Measurements from ENCODE around the gene FOXA1.
A peak's percentile ranks its signal among the peaks of the same experiment; 100 is the strongest.

The FOXA1 gene

DNA sequence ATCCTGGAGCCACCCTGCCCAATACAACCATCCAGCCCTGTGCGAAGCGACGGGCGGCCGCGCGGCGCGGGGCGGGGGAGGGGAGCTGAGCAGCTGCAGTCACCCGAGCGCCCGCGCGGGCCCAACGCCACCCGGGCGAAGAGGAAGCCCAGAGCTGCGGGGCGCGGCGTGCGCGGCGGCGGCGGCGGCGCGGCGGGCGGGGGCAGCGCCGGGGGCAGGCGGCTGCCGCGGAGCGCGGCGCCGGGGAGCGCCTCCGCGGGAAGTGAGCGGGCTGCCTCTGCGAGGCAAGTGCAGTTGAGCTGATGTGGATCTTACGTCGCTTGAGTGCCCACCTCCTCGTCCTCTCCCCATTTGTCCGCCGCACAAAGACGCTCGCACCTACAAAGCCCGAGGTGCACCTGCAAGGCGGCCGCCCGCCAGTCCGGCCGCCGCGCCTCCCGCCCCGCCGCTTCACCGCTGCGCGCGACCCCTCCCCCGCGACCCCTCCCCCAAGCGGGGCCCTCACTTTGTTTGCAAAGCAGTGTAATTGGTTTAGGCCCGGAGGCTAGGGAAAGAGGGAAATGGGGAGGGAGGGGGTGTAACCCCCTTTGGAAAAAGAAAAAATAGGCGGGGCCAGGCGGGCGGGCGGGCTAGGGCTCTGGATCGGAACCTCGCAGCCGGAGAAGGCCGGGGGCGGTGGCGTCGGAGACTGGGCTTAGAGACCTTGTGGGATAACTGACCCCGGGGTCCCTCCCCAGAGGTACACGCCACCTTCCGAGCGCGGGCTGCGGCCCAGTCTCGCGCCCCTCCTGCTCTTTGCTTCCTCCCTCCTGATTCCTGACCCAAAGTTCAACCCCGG, at the start of gene FOXA1, which contains the start of gene TTC6:
Gene FOXA1, minus strand, starts transcription at position 279 of the 838 bp plus-strand sequence. Its CDS starts 277 bp downstream, at position 2.
Gene TTC6, plus strand, starts transcription at position 659 of the 838 bp plus-strand sequence. CDS start 26,436 bp downstream, outside the sequence.
- peak; percentile 33 for DNase-seq (ENCODE audit: low spot score)

DNA sequence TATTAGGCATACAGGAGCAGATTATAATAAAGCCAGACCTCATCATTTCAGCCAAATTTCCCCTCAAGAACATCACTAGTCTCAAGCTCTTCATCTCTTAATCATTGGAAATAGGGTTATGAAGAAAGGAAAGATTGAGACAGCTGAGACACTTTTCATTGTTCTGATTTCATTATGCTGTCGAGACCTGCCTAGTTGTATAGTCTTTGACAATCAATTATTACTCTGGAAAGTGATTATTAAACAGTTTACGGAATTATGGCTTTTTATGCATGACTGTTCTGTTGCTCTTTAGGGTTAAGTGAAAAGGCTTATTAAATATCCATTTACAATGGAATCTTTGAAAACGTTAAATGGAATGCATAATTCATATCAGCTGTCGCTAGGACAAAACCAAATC, 48.7 kb upstream of the FOXA1 start:
- no peak for DNase-seq (ENCODE audit: low spot score)

DNA sequence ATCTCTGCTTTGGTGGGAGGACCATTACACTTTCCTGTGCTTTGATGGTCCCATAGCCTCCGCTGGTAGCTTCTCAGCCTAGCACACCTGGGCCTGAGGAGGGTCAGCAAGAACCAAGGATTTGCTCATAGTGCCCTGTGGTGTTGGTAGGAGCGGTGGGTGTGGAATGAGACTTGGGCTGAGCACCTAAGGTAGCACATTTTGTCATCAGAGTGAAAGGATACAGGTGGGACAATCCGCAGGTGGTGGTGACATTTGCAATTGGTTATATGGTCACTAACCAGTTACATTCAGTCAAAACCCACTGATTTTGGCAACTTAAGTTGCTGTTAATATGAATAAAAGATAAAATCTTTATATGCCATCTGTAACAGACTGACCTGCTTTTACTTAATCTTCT, 47.1 kb upstream of the FOXA1 start:
- DNase-seq (ENCODE audit: low spot score), result no peak

DNA sequence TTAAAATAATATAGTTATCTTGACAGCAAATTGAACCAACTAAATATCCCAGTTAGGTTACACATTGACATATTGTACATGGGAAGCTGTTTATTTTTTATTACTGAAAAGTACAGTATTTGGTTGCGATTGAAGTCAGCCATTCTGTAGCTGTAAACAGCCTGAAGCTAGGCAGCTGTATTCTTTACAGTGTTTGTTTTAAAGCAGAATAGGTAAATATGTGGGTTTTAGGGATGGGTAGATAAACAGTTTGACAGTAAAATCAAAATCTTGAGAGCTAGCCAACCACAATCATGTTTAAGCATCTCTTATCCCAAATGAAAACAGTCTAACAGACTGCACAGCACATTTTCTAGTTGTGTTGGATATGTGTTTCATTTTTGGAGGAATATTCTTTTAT, 46.1 kb upstream of the FOXA1 start:
- DNase-seq (ENCODE audit: low spot score), result no peak

DNA sequence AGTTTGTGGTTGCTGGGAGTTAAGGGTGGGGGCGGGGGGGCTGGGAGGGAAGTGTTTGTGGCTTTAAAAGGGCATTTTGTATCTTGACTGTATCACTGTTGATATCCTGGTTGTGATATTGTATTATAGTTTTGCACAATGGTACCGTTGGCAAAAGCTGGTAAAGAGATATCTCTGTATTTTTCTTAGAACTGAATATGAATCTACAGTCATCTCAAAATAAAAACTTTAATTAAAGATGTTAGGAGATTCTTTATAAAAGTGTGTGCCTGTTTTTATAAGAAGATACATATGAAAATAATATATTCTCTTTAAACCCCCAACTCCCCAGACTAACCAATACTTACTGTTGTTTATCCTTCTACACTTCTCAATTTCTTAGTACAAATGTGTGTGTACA, 43.5 kb upstream of the FOXA1 start:
- no peak for DNase-seq (ENCODE audit: low spot score)

DNA sequence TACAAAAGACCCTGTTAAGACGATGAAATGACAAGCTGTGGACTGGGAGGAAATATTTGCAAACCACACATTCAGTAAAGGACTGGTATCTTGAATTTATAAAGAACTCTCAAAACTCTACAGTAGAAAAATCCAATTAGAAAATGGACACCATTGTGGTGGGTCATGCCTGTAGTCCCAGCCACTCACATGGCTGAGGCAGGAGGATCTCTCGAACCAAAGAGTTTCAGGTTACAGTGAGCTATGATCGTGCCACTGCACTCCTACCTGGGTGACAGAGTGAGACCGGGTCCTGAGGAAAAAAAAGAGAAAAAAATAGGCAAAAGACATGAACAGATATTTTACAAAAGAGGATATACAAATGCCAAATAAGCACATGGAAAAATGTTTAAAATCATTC, 42.3 kb upstream of the FOXA1 start:
- DNase-seq (ENCODE audit: low spot score), result no peak

DNA sequence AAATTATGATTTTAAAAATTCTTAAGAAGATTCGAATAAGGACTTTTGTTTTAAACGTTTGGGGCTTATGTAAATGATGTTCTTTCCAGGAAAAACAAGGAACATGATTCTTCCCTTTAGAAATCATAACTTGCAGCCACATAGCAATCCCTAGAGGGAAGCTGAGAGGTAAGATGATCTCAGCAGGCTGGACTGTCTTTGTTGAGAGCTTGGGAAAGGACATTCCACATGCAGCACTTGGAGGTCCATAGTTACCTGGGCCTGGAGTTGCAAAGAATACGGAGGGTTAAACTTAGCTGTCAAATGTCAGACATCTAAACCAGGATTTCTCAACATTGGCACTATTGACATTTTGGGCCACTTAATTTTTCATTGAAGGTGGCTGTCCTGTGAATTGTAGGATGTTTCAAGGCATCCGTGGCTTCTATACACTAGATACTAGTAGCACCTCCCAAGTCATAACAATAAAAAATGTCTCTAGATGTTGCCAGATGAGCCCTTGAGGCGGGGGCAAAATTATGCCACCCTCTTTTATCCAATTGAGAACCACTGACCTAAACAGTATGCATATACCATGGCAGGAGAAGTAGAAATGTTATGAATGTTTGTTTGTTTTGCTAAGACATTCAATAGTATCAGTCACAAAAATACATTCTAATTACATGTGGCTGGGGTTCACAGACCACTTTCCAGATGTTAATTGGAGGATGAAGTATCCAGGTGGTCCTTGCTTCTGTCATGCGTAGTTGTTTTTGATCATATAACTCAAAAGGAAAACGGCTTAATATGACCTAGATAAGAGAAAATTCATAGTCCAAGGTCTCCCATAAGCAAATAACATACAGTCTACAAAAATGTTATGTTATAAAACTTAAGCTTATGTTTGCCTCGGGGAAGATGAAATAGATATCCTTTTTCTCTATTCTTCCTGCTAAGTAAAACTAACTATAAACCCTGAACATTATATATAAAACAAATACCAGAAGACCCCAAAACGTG, 30.8 kb upstream of the FOXA1 start:
- no peak for DNase-seq (ENCODE audit: low spot score)

DNA sequence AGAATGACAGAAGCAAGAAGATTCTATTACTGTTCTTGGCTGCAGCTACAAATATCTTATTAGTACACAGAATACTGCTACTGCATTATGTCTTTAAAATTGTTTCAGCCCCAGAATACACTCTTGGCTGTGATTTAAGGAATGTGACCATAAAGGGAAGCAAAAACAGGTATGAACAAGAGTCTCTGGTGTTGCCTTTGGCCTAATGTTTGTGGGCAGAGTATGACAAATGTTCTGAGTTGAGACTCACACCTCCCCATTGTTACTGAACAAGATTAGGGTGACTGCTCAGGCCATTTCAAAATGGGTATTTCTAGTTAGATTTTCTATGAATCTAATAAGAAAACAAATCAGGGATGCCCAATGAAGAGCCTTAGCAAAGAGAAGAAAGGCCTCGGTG, 28.9 kb upstream of the FOXA1 start:
- DNase-seq (ENCODE audit: low spot score), result no peak

DNA sequence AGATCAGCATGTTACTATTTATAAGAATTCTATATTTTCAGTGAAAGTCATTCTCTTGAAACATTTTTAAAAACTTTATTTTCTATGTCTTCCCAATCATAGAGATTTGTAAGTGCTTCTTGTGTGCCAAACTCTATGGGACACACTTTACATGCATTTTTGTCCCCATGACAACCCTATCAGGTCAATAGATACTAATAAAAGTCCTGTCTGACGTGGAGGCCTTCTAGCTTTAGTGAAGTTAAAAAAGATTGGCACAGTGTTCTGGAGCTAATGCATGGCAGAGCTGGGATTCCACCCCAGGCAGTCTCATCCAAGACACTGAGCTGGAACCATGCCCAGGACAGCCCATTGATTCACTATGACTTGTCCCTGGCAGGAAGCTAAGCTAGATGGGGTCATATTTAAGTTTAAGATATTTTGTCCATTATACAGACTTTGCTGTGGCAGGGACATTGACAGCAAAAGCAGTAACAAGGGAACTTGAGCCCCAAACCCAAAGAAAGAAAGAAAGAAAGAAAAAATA, 28.4 kb upstream of the FOXA1 start:
- peak; percentile 69 for DNase-seq (ENCODE audit: low spot score)

DNA sequence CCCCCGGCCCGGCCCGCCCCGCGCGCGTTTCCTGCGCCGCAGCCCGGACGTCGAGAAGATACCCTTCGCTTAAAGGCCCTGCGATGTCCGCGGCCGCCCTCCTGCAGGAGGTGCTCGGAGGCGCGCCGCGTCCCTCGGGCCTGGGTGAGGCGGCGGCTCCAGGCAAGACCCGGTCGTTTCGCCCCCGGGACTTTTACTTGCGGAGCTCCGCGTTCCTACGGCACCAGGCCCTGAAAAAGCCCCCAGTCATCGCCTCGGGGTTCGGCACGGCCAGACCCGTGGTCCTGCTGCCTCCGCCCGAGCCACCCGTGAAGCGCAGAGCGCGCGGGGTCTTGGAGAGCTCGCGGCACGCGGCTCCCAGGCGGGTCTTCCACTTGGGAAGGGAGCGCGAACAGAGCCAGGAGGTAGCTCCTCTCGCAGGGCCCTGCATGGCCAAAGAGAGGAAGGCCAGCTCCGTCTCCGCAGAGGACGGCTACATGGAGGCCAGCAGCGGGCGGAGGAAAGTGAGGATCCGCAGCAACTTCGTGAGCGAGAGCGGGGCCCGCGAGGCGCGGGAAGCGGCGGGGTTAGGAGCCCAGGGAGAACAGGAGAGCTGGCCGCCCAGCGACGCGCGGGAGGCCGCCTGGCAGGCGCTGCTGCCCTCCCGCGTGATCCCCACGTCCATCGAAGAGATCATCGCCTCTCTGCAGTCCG, 27.3 kb upstream of the FOXA1 start:
- no peak for DNase-seq (ENCODE audit: low spot score)

DNA sequence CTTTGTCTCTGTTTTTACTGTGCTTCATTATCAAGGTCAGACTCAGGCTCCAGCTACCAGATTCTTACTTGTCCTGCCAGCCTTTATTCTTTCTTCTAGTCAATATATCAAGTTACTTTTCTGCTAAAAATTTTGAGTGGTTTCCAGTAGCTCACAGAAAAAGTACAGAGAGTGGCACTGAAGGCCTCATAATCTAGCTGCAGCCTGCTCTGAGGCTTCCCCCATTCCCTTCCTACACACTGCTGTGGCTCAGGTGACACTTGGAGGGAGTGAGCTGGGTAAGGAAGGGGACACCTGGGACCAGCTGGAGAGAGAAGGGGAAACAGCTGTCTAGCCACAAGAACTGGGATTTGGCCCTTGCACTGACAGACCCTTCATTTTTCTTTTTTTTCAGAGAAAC, 25.8 kb upstream of the FOXA1 start:
- DNase-seq (ENCODE audit: low spot score), result no peak

DNA sequence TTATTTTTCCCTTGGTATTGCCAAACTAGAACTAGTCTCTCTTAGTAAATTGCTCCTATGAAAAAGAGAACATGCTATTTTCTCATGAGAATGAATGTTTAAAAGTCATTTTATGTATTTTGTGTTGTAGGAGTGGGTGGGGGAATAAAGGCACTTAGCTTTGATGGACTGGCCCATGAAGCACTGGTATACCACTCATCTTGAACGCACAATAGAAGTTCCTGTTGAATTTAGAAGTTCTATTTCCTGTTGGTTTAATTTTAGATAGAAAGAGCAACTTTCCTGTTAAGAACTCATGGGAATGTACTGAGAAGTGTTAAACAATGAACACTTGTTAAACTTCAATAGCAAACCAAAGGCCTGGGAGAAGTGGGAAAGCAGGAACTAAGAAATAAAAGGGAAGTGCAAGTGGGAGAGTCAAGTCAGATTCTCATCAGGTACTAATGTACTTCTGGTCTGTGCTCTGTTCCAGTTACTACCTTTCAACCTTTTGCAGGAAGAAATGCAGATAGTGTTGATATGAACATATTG, 23.5 kb upstream of the FOXA1 start:
- DNase-seq (ENCODE audit: low spot score), result no peak

DNA sequence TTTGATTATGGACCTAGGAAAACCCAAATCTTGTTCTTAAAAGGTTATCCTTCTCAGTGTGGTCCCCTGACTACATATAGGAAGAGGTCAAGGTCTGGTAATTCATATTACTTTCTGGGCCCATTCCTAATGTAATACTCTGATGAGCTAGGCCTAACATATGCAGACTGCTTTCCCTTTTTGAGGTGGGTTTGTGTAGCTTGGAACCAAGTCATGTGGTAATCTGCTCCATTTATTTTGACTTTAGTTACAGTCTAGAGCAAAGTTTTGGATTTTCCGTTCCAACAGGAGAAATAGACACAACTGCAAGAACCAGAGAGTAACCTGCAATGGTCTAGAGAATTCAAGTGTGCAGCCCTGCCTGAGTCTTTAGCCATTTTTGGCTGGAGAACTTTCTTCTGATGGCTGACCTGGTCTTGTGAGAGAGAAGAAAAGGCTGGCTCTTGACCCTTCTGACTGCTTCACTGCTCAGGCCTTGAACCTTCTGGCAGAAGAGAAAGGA, 22.9 kb upstream of the FOXA1 start:
- DNase-seq (ENCODE audit: low spot score), result no peak

DNA sequence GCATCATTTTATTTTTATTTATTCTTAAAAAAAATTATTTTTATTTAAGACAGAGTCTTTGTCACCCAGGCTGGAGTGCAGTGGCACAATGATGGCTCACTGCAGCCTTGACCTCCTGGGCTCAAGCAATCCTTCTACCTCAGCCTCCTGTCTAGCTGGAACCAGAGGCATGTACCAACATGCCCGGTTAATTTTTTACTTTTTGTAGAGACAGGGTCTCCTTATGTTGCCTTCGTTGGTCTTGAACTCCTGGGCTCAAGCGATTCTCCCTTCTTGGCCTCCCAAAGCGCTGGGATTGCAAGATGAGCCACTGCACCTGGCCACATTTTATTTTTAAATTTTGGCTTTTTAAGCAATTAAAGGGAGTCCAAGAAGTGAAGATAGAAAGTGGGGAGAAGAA, 21.8 kb upstream of the FOXA1 start:
- DNase-seq (ENCODE audit: low spot score), result no peak

DNA sequence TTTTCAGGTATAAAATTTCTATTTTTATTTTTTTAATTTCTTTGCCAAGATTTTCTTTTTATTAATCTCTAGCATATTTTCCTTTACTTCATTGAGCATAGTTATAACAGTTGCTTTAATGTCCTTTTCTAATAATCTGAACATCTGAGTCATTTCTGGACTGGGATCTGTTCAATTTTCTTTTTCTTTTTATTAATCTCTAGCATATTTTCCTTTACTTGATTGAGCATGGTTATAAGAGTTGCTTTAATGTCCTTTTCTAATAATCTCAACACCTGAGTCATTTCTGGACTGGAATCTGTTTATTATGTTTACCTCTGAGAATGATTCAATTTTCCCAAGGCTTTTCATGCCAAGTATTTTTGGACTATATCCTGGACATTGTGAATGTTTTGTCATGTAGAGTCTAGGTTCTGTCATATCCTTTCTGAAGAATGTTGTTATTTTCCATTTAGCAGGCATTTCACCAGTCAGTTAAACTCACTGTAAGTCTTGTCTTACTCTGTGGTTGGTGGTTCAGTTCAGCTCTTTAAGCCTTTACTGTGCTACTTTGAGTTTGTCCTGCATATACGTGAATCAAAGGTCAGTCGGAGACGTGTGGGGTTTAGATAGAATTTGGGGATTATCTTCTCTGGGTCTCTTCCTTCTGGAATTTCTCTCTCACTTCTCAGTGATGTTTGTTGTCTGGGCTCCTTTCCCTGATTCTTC, 20.7 kb upstream of the FOXA1 start:
- no peak for DNase-seq (ENCODE audit: low spot score)

DNA sequence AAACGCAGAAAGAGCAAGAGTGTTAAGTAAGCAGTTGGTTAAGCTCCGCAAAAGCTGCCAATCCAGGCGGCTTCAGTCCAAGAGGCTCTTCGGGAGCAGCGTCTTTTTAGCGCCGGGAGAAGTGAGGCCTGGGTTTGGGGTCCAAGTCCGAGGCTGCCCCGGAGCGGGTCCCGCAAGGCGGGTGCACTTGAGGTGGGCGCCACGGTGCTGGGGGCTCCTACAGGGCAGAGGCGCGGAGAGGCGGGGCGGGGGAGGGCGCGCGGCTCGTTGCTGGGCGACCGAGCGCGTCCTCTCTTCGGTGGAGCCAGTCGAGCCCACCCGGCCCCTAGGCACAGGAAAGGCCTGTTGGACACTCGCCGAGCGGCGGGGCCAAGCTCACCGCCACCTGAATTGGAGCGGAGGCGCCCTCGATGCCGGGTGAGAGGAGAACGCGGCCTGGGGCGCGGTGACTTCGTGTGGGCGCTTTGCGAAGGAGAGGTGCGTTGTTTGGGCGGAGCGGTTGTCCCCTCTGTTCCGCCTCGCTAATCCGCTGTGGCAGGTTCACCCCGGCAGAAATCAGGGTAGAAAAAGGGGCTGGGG, 16.0 kb upstream of the FOXA1 start:
- DNase-seq (ENCODE audit: low spot score), result no peak

DNA sequence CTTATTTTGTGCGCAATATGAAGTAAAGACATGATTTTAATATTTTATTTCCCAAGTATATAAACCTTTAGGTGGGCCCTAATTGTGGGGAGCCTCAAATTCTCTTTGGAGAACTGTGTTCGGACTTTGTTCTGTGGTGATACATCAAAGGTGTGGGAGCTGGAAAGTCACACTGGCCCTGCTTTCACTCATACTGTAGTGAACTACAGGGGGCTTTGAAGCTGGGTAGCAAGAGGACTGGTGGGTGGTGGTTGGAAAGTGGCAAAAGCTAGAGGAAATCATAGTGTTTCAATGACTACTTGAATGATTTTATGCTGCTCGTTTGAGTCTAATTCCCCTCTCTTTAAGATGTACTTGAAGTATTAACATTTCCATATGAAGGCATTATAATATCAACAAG, 13.6 kb upstream of the FOXA1 start:
- no peak for DNase-seq (ENCODE audit: low spot score)

DNA sequence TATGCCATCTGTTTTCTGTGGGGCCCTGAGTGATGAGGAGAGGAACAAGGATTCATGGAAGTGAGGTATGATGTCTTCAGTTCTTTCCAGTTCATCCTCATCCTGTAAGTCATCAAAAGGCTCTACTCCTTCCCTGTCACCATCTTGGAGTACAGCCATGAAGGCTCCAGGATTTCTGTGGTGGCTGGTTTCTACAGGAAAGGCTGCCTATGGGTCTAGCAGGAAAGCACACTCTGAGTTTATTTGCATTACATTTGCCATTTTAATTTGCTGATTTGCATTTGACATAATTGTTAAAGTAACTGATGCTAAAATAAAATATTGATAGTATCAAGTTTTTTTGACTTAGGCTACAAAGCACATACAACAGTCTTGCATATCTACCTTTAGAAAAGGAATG, 11.6 kb upstream of the FOXA1 start:
- no peak for DNase-seq (ENCODE audit: low spot score)

DNA sequence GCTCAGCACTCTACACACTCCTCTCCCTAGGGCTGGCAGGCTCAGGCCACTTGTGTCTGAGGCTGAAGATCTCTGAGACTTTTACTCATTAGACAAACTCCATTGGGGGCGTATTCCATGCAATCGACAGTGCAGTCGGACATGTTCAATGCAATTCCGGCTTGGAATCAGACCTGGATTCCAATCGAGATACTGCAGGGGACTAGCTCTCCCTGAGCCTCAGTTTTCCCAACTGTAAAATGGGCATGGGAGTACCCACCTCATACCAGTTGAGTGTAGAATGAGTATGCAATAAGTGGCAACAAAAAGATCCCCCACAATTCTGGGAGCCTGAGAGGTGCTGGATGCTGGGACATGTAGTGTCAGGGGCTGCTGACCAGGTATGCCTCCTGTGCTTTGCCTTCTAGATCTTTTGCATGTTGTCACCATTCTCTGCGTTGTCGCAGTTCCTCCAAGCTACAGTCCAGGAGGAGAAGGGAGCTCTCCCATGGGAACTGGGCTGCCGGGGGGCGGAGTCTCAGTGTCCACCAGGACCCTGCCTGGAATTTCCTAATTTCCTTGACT, 8.7 kb upstream of the FOXA1 start:
- no peak for DNase-seq (ENCODE audit: low spot score)
